HEK293 (cell line): Measurements from ENCODE around the gene ZNF239.
"Not testable (repeated sequence)": the region's sequence is repeated elsewhere in the genome, so short reads cannot be mapped to it uniquely, and the experiment has no call there.

ENCODE experiments used
- CTCF ChIP-seq: fragments of 450-650 bp; formaldehyde crosslinking; IDR thresholded peaks from 2 replicates; pipeline ENCODE4 v1.5.1; 2016; ENCODE audit warnings: missing biosample characterization, missing genetic modification characterization
- PRDM1 ChIP-seq: fragments of 450-650 bp; formaldehyde crosslinking; IDR thresholded peaks from 2 replicates; pipeline ENCODE4; 2016; ENCODE audit warnings: missing biosample characterization, missing genetic modification characterization
- SP3 ChIP-seq: fragments of 450-650 bp; formaldehyde crosslinking; IDR thresholded peaks from 2 replicates; pipeline ENCODE4 v1.5.1; 2016; ENCODE audit warnings: missing biosample characterization, missing genetic modification characterization
- TSHZ1 ChIP-seq: fragments of 450-650 bp; formaldehyde crosslinking; IDR thresholded peaks from 2 replicates; pipeline ENCODE4 v1.5.1; 2016; ENCODE audit warnings: missing biosample characterization, missing genetic modification characterization, borderline replicate concordance
- YY1 ChIP-seq: fragments of 450-650 bp; formaldehyde crosslinking; IDR thresholded peaks from 2 replicates; pipeline ENCODE4 v1.5.1; 2018; ENCODE audit warnings: missing biosample characterization, missing genetic modification characterization
- ZEB2 ChIP-seq: fragments of 450-650 bp; formaldehyde crosslinking; IDR thresholded peaks from 2 replicates; pipeline ENCODE4 v1.5.1; 2016; ENCODE audit warnings: missing biosample characterization, missing genetic modification characterization
- ZNF157 ChIP-seq: fragments of 450-650 bp; formaldehyde crosslinking; IDR thresholded peaks from 2 replicates; pipeline ENCODE4 v1.5.1; 2016; ENCODE audit warnings: missing biosample characterization, missing genetic modification characterization
- ZNF184 ChIP-seq: fragments of 450-650 bp; IDR thresholded peaks from 2 replicates; pipeline ENCODE4 v1.5.1; 2018; ENCODE audit warnings: missing biosample characterization, mild to moderate bottlenecking, missing genetic modification characterization
- ZNF600 ChIP-seq: fragments of 450-650 bp; formaldehyde crosslinking; IDR thresholded peaks from 2 replicates; pipeline ENCODE4 v1.5.1; 2016; ENCODE audit warnings: missing biosample characterization, missing genetic modification characterization
- TF ChIP-seq, protein P1 (sequence below): fragments of 450-650 bp; formaldehyde crosslinking; IDR thresholded peaks from 2 replicates; pipeline ENCODE4 v1.5.1; 2016; ENCODE audit warnings: missing biosample characterization, missing genetic modification characterization

GRCh38 chr10:43543746-43544145, 30.7 kb downstream of the ZNF239 start:
- not testable (repeated sequence) for TF ChIP-seq CTCF (tag by site-specific recombination); SP3 (tag by site-specific recombination); ZNF184; ZEB2 (tag by site-specific recombination); ZNF157 (tag by site-specific recombination); ZNF600 (tag by site-specific recombination); TSHZ1; YY1 (tag by site-specific recombination); PRDM1
- TF ChIP-seq, protein P1, sequence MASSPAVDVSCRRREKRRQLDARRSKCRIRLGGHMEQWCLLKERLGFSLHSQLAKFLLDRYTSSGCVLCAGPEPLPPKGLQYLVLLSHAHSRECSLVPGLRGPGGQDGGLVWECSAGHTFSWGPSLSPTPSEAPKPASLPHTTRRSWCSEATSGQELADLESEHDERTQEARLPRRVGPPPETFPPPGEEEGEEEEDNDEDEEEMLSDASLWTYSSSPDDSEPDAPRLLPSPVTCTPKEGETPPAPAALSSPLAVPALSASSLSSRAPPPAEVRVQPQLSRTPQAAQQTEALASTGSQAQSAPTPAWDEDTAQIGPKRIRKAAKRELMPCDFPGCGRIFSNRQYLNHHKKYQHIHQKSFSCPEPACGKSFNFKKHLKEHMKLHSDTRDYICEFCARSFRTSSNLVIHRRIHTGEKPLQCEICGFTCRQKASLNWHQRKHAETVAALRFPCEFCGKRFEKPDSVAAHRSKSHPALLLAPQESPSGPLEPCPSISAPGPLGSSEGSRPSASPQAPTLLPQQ (tag by site-specific recombination): not testable (repeated sequence)
